DMS153 (cell line): ENCODE measurements around the gene ARL8A.

Experiments used
- DNase-seq: peaks from one replicate; lab custom pipeline; 2025; lab: John Stamatoyannopoulos, UW

The ARL8A gene

GRCh38 chr1:202135221-202135721 lies 9.3 kb downstream of the ARL8A start:
- DNase-seq: peak; percentile 67

- DNase-seq: no peak
Observed at GRCh38 chr1:202134645-202135172, 9.8 kb downstream of the ARL8A start.

- DNase-seq: no peak
Observed at GRCh38 chr1:202133989-202134388, 10.5 kb downstream of the ARL8A start.

GRCh38 chr1:202133496-202133895 lies 11.0 kb downstream of the ARL8A start:
- DNase-seq: no peak

GRCh38 chr1:202133001-202133400 lies 11.5 kb downstream of the ARL8A start:
- DNase-seq: no peak

- DNase-seq: no peak
Observed at GRCh38 chr1:202131956-202132821, 12.3 kb downstream of the ARL8A start.

- no peak for DNase-seq
Observed at GRCh38 chr1:202130816-202131522, 13.6 kb downstream of the ARL8A start.

- DNase-seq: no peak
Observed at GRCh38 chr1:202130297-202130721, 14.2 kb downstream of the ARL8A start.

- no peak for DNase-seq
Observed at GRCh38 chr1:202129453-202130296, 14.9 kb downstream of the ARL8A start.

GRCh38 chr1:202127836-202128622 lies 16.5 kb downstream of the ARL8A start:
- DNase-seq: no peak

- DNase-seq: no peak
Observed at GRCh38 chr1:202127061-202127460, 17.5 kb downstream of the ARL8A start.

- DNase-seq: no peak
Observed at GRCh38 chr1:202126426-202126825, 18.1 kb downstream of the ARL8A start.

GRCh38 chr1:202125611-202126010 lies 18.9 kb downstream of the ARL8A start:
- DNase-seq: no peak

GRCh38 chr1:202124142-202124541 lies 20.4 kb downstream of the ARL8A start:
- no peak for DNase-seq

- no peak for DNase-seq
Observed at GRCh38 chr1:202123336-202123813, 21.2 kb downstream of the ARL8A start.

- DNase-seq: no peak
Observed at GRCh38 chr1:202122639-202123335, 21.8 kb downstream of the ARL8A start, which contains the start of gene GPR37L1. Gene GPR37L1 (plus strand): TSS chr1:202122917. CDS start chr1:202122964, 47 bp downstream.

- DNase-seq: no peak
Observed at GRCh38 chr1:202121006-202121405, 23.5 kb downstream of the ARL8A start.

- DNase-seq: no peak
Observed at GRCh38 chr1:202117898-202118371, 26.6 kb downstream of the ARL8A start.

GRCh38 chr1:202116287-202116686 lies 28.2 kb downstream of the ARL8A start:
- no peak for DNase-seq
